Measurements from ENCODE around the gene LGALS4.
"Not testable (repeated sequence)": the region's sequence is repeated elsewhere in the genome, so short reads cannot be mapped to it uniquely, and the experiment has no call there.

The LGALS4 gene, protein sequence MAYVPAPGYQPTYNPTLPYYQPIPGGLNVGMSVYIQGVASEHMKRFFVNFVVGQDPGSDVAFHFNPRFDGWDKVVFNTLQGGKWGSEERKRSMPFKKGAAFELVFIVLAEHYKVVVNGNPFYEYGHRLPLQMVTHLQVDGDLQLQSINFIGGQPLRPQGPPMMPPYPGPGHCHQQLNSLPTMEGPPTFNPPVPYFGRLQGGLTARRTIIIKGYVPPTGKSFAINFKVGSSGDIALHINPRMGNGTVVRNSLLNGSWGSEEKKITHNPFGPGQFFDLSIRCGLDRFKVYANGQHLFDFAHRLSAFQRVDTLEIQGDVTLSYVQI

DNA sequence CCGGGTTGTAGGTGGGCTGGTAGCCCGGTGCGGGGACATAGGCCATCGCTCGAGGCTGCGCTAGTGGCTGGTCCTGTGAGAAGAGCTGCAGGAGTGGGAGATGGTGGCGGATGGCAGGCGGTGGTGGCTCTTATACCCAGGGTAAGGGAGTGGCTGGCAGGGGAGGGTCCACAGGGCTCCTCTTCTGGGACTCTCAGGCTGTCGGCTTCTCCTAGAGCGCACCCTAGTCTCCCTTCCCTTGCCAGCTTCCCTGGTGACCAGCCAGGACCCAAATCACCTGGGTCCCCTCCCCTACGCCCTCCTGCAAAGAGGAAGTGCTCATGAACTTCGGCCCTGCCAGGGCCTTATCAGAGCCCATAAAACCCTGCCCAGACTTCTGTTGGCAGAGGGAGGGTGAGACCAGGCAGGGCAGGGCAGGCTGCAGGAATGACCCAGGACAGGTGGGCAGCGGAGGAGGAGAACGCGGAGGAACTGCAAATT is at the start of gene LGALS4:
Gene LGALS4 (minus strand): TSS at position 105 of the 480 bp plus-strand sequence. CDS start 59 bp downstream, at position 46.
- CTCF ChIA-PET, result interaction anchor here (1.2 kb wide), 1 partner anchor 26 kb away, joined by 6 read pairs; no protein-coding TSS in a partner anchor
- POLR2A ChIA-PET (ENCODE audit: low non-redundant PET), result no interaction called here
- H3K27ac ChIP-seq, result no peak within 1 kb of the TSS
- no peak for DNase-seq (ENCODE audit: low spot score)
- TF ChIP-seq, protein P1, sequence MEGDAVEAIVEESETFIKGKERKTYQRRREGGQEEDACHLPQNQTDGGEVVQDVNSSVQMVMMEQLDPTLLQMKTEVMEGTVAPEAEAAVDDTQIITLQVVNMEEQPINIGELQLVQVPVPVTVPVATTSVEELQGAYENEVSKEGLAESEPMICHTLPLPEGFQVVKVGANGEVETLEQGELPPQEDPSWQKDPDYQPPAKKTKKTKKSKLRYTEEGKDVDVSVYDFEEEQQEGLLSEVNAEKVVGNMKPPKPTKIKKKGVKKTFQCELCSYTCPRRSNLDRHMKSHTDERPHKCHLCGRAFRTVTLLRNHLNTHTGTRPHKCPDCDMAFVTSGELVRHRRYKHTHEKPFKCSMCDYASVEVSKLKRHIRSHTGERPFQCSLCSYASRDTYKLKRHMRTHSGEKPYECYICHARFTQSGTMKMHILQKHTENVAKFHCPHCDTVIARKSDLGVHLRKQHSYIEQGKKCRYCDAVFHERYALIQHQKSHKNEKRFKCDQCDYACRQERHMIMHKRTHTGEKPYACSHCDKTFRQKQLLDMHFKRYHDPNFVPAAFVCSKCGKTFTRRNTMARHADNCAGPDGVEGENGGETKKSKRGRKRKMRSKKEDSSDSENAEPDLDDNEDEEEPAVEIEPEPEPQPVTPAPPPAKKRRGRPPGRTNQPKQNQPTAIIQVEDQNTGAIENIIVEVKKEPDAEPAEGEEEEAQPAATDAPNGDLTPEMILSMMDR (conservative IDR thresholded peaks at IDR 0.05; ENCODE audit: low read depth), result no peak

- no peak for DNase-seq (ENCODE audit: low spot score)
- peak overlapping the region; percentile 93 for H3K27ac ChIP-seq
- TF ChIP-seq, protein P1 (conservative IDR thresholded peaks at IDR 0.05; ENCODE audit: low read depth), result no peak
- POLR2A ChIA-PET (ENCODE audit: low non-redundant PET), result no interaction called here
- CTCF ChIA-PET, result interaction anchor here (0.6 kb wide), 1 partner anchor 9 kb away, joined by 4 read pairs; no protein-coding TSS in a partner anchor
These were observed 48.6 kb upstream of the LGALS4 start for GRCh38 chr19:38861368-38861767.

GRCh38 chr19:38859631-38860204 is 47.0 kb upstream of the LGALS4 start:
- DNase-seq (ENCODE audit: low spot score); H3K27ac ChIP-seq; POLR2A ChIA-PET (ENCODE audit: low non-redundant PET); CTCF ChIA-PET: not testable (repeated sequence)

- ChIA-PET POLR2A (ENCODE audit: low non-redundant PET) (no interaction called here), CTCF (no interaction called here)
These were observed 44.1 kb upstream of the LGALS4 start for GRCh38 chr19:38856813-38857212.

GRCh38 chr19:38855751-38856150 is 43.0 kb upstream of the LGALS4 start:
- CTCF ChIA-PET; H3K27ac ChIP-seq; POLR2A ChIA-PET (ENCODE audit: low non-redundant PET): not testable (repeated sequence)

More at GRCh38 chr19:38856813-38857212, 44.1 kb upstream of the LGALS4 start:
- TF ChIP-seq, protein P1 (conservative IDR thresholded peaks at IDR 0.05; ENCODE audit: low read depth), result no peak
- H3K27ac ChIP-seq, result no peak overlapping the region
- no peak for DNase-seq (ENCODE audit: low spot score)

DNA sequence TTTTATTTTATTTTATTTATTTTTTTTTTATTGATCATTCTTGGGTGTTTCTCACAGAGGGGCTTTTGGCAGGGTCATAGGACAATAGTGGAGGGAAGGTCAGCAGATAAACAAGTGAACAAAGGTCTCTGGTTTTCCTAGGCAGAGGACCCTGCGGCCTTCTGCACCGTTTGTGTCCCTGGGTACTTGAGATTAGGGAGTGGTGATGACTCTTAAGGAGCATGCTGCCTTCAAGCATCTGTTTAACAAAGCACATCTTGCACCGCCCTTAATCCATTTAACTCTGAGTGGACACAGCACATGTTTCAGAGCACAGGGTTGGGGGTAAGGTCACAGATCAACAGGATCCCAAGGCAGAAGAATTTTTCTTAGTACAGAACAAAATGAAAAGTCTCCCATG is 42.2 kb upstream of the LGALS4 start:
- H3K27ac ChIP-seq; DNase-seq (ENCODE audit: low spot score); POLR2A ChIA-PET (ENCODE audit: low non-redundant PET); CTCF ChIA-PET: not testable (repeated sequence)

More at GRCh38 chr19:38855751-38856150, 43.0 kb upstream of the LGALS4 start:
- not testable (repeated sequence) for DNase-seq (ENCODE audit: low spot score)

DNA sequence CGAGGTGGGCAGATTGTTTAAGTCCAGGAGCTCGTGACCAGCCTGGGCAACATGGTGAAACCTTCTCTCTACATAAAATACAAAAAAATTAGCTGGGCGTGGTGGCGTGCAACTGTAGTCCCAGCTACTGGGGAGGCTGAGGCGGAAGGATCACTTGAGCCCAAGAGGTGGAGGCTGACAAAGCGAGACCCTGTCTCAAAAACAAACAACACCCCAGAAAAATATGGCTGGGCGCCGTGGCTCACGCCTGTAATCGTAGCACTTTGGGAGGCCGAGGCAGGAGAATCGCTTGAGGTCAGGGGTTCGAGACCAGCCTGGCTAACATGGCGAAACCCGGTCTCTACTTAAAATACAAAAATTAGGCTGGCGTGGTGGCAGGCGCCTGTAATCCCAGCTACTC is 40.5 kb upstream of the LGALS4 start:
- POLR2A ChIA-PET (ENCODE audit: low non-redundant PET), result interaction anchor here (0.7 kb wide), 1 partner anchor 9 kb away, joined by 3 read pairs; no protein-coding TSS in a partner anchor
- CTCF ChIA-PET, result interaction anchor here (1.3 kb wide), 1 partner anchor 34 kb away, joined by 6 read pairs; no protein-coding TSS in a partner anchor
- peak overlapping the region; percentile 99 for H3K27ac ChIP-seq
- DNase-seq (ENCODE audit: low spot score), result no peak
- TF ChIP-seq, protein P1 (conservative IDR thresholded peaks at IDR 0.05; ENCODE audit: low read depth), result no peak
